Measurements from ENCODE around the gene CCBE1.

CCBE1 gene

GRCh38 chr18:59467497-59467896, 229.7 kb downstream of the CCBE1 start:
- DNase-seq: no peak
- H4K91ac ChIP-seq (ENCODE audit: low read length): no peak overlapping the region
- H2BK5ac ChIP-seq (ENCODE audit: low read depth, low read length, poor library complexity, severe bottlenecking): no peak overlapping the region
- H3K4me2 ChIP-seq (ENCODE audit: low read length, poor library complexity, severe bottlenecking): no peak overlapping the region
- peaks cover 0 to 34% of the 10 kb centered on the region in 2 experiments for H3K36me3 ChIP-seq (ENCODE audit: control insufficient read depth in 1 of 2, insufficient read depth in 2 of 2, low read depth in 1 of 2, low read length in 2 of 2)
- no peaks in the 10 kb centered on the region for H3K9me3 ChIP-seq (ENCODE audit: control insufficient read depth, low read length)
- no peak overlapping the region for H3K4ac ChIP-seq (ENCODE audit: low read depth in 1 of 2, low read length in 2 of 2)
- H3K9ac ChIP-seq (ENCODE audit: low read length): no peak overlapping the region
- no peak overlapping the region for H2BK120ac ChIP-seq (ENCODE audit: low read depth, low read length)
- no peak overlapping the region for H3K18ac ChIP-seq (ENCODE audit: low read depth in 1 of 2, low read length in 2 of 2)
- no peak overlapping the region for H2AFZ ChIP-seq (ENCODE audit: low read depth, low read length)
- no peak overlapping the region for H2BK12ac ChIP-seq (ENCODE audit: low read length in 2 of 2)
- WGBS: 79% methylated on average over 6 of the region's 8 CpGs
- no peak overlapping the region for H3K27ac ChIP-seq (ENCODE audit: low read length, poor library complexity, severe bottlenecking)
- H2AK5ac ChIP-seq (ENCODE audit: low read length, severe bottlenecking): no peak overlapping the region
- no peak overlapping the region for H3K23ac ChIP-seq (ENCODE audit: low read length in 2 of 2)
- no peak overlapping the region for H3K4me3 ChIP-seq (ENCODE audit: insufficient read depth in 1 of 2, low read depth in 1 of 2, low read length in 2 of 2)
- H3K27me3 ChIP-seq (ENCODE audit: control insufficient read depth in 1 of 2, insufficient read depth in 1 of 2, low read length in 2 of 2): no peaks in the 10 kb centered on the region
- no peaks in the 10 kb centered on the region for H3K79me1 ChIP-seq (replicated peaks; ENCODE audit: low read length, poor library complexity, severe bottlenecking)
- no peak overlapping the region for H3K14ac ChIP-seq (ENCODE audit: low read length in 2 of 2)
- peaks cover 3% of the 10 kb centered on the region for H3K4me1 ChIP-seq (ENCODE audit: control insufficient read depth, insufficient read depth, low read depth, low read length)
- H4K8ac ChIP-seq (ENCODE audit: low read length): no peak overlapping the region
- H2BK15ac ChIP-seq (ENCODE audit: low read depth, poor library complexity, severe bottlenecking): no peak overlapping the region

GRCh38 chr18:59466980-59467379, 230.2 kb downstream of the CCBE1 start:
- no peak overlapping the region for H3K4ac ChIP-seq (ENCODE audit: low read depth in 1 of 2, low read length in 2 of 2)
- 89% methylated on average over 3 of the region's 3 CpGs for WGBS
- no peaks in the 10 kb centered on the region for H3K79me1 ChIP-seq (replicated peaks; ENCODE audit: low read length, poor library complexity, severe bottlenecking)
- H3K27ac ChIP-seq (ENCODE audit: low read length, poor library complexity, severe bottlenecking): no peak overlapping the region
- H4K91ac ChIP-seq (ENCODE audit: low read length): no peak overlapping the region
- H3K9ac ChIP-seq (ENCODE audit: low read length): no peak overlapping the region
- no peak overlapping the region for H3K23ac ChIP-seq (ENCODE audit: low read length in 2 of 2)
- peaks cover 3% of the 10 kb centered on the region for H3K4me1 ChIP-seq (ENCODE audit: control insufficient read depth, insufficient read depth, low read depth, low read length)
- no peaks in the 10 kb centered on the region for H3K27me3 ChIP-seq (ENCODE audit: control insufficient read depth in 1 of 2, insufficient read depth in 1 of 2, low read length in 2 of 2)
- no peak overlapping the region for H2BK120ac ChIP-seq (ENCODE audit: low read depth, low read length)
- H2AFZ ChIP-seq (ENCODE audit: low read depth, low read length): no peak overlapping the region
- H3K14ac ChIP-seq (ENCODE audit: low read length in 2 of 2): no peak overlapping the region
- no peak for DNase-seq
- no peak overlapping the region for H3K4me3 ChIP-seq (ENCODE audit: insufficient read depth in 1 of 2, low read depth in 1 of 2, low read length in 2 of 2)
- no peak overlapping the region for H2BK15ac ChIP-seq (ENCODE audit: low read depth, poor library complexity, severe bottlenecking)
- H3K18ac ChIP-seq (ENCODE audit: low read depth in 1 of 2, low read length in 2 of 2): no peak overlapping the region
- no peaks in the 10 kb centered on the region for H3K9me3 ChIP-seq (ENCODE audit: control insufficient read depth, low read length)
- H2BK5ac ChIP-seq (ENCODE audit: low read depth, low read length, poor library complexity, severe bottlenecking): no peak overlapping the region
- H3K4me2 ChIP-seq (ENCODE audit: low read length, poor library complexity, severe bottlenecking): no peak overlapping the region
- H3K36me3 ChIP-seq (ENCODE audit: control insufficient read depth in 1 of 2, insufficient read depth in 2 of 2, low read depth in 1 of 2, low read length in 2 of 2): peaks cover 0 to 34% of the 10 kb centered on the region in 2 experiments
- H2AK5ac ChIP-seq (ENCODE audit: low read length, severe bottlenecking): no peak overlapping the region
- no peak overlapping the region for H4K8ac ChIP-seq (ENCODE audit: low read length)
- H2BK12ac ChIP-seq (ENCODE audit: low read length in 2 of 2): no peak overlapping the region

- H3K36me3 ChIP-seq (ENCODE audit: control insufficient read depth in 1 of 2, insufficient read depth in 2 of 2, low read depth in 1 of 2, low read length in 2 of 2): peaks cover 0 to 30% of the 10 kb centered on the region in 2 experiments
- no peak for DNase-seq
- no peak overlapping the region for H3K23ac ChIP-seq (ENCODE audit: low read length in 2 of 2)
- 75% methylated on average over 5 of the region's 5 CpGs for WGBS
- no peak overlapping the region for H2BK5ac ChIP-seq (ENCODE audit: low read depth, low read length, poor library complexity, severe bottlenecking)
- H3K27me3 ChIP-seq (ENCODE audit: control insufficient read depth in 1 of 2, insufficient read depth in 1 of 2, low read length in 2 of 2): no peaks in the 10 kb centered on the region
- no peak overlapping the region for H3K14ac ChIP-seq (ENCODE audit: low read length in 2 of 2)
- H2AFZ ChIP-seq (ENCODE audit: low read depth, low read length): no peak overlapping the region
- H3K9me3 ChIP-seq (ENCODE audit: control insufficient read depth, low read length): no peaks in the 10 kb centered on the region
- no peak overlapping the region for H3K4me3 ChIP-seq (ENCODE audit: insufficient read depth in 1 of 2, low read depth in 1 of 2, low read length in 2 of 2)
- H3K9ac ChIP-seq (ENCODE audit: low read length): no peak overlapping the region
- no peaks in the 10 kb centered on the region for H3K79me1 ChIP-seq (replicated peaks; ENCODE audit: low read length, poor library complexity, severe bottlenecking)
- no peak overlapping the region for H4K91ac ChIP-seq (ENCODE audit: low read length)
- no peak overlapping the region for H3K18ac ChIP-seq (ENCODE audit: low read depth in 1 of 2, low read length in 2 of 2)
- H3K4ac ChIP-seq (ENCODE audit: low read depth in 1 of 2, low read length in 2 of 2): no peak overlapping the region
- no peak overlapping the region for H2BK12ac ChIP-seq (ENCODE audit: low read length in 2 of 2)
- H3K4me2 ChIP-seq (ENCODE audit: low read length, poor library complexity, severe bottlenecking): no peak overlapping the region
- no peak overlapping the region for H3K27ac ChIP-seq (ENCODE audit: low read length, poor library complexity, severe bottlenecking)
- H3K4me1 ChIP-seq (ENCODE audit: control insufficient read depth, insufficient read depth, low read depth, low read length): peaks cover 3% of the 10 kb centered on the region
- no peak overlapping the region for H2BK120ac ChIP-seq (ENCODE audit: low read depth, low read length)
- H4K8ac ChIP-seq (ENCODE audit: low read length): no peak overlapping the region
- H2BK15ac ChIP-seq (ENCODE audit: low read depth, poor library complexity, severe bottlenecking): no peak overlapping the region
- H2AK5ac ChIP-seq (ENCODE audit: low read length, severe bottlenecking): no peak overlapping the region
These were observed 232.7 kb downstream of the CCBE1 start for GRCh38 chr18:59464486-59464885.

- Histone ChIP-seq H3K9ac (ENCODE audit: low read length) (no peak overlapping the region), H4K91ac (ENCODE audit: low read length) (no peak overlapping the region), H3K79me1 (replicated peaks; ENCODE audit: low read length, poor library complexity, severe bottlenecking) (no peaks in the 10 kb centered on the region), H3K9me3 (ENCODE audit: control insufficient read depth, low read length) (no peaks in the 10 kb centered on the region), H2AFZ (ENCODE audit: low read depth, low read length) (no peak overlapping the region), H3K4me2 (ENCODE audit: low read length, poor library complexity, severe bottlenecking) (no peak overlapping the region), H3K4me3 (ENCODE audit: insufficient read depth in 1 of 2, low read depth in 1 of 2, low read length in 2 of 2) (no peak overlapping the region), H3K18ac (ENCODE audit: low read depth in 1 of 2, low read length in 2 of 2) (no peak overlapping the region), H3K27me3 (ENCODE audit: control insufficient read depth in 1 of 2, insufficient read depth in 1 of 2, low read length in 2 of 2) (peaks cover 5 to 11% of the 10 kb centered on the region in 2 experiments), H2AK5ac (ENCODE audit: low read length, severe bottlenecking) (no peak overlapping the region), H2BK120ac (ENCODE audit: low read depth, low read length) (no peak overlapping the region), H2BK5ac (ENCODE audit: low read depth, low read length, poor library complexity, severe bottlenecking) (no peak overlapping the region), H3K36me3 (ENCODE audit: control insufficient read depth in 1 of 2, insufficient read depth in 2 of 2, low read depth in 1 of 2, low read length in 2 of 2) (peaks cover 0 to 23% of the 10 kb centered on the region in 2 experiments), H3K23ac (ENCODE audit: low read length in 2 of 2) (no peak overlapping the region), H3K14ac (ENCODE audit: low read length in 2 of 2) (no peak overlapping the region), H3K4ac (ENCODE audit: low read depth in 1 of 2, low read length in 2 of 2) (no peak overlapping the region), H2BK15ac (ENCODE audit: low read depth, poor library complexity, severe bottlenecking) (no peak overlapping the region), H4K8ac (ENCODE audit: low read length) (no peak overlapping the region), H3K27ac (ENCODE audit: low read length, poor library complexity, severe bottlenecking) (no peak overlapping the region), H3K4me1 (ENCODE audit: control insufficient read depth, insufficient read depth, low read depth, low read length) (no peaks in the 10 kb centered on the region), H2BK12ac (ENCODE audit: low read length in 2 of 2) (no peak overlapping the region)
- WGBS: 46% methylated on average over 2 of the region's 3 CpGs
- DNase-seq: no peak
These were observed 236.1 kb downstream of the CCBE1 start for GRCh38 chr18:59461171-59461570.

Data from mesenchymal stem cell (in vitro differentiated cells and primary cell).